K562 (cell line): ENCODE measurements around the gene KRTAP5-5. TPM values are rescaled to one million over a fixed set of nuclear protein-coding genes. Genes with fewer than 3 reads are reported as not detected.

ENCODE experiments used
- ATAC-seq: fragments of 200-7000 bp; cut with Tn5 transposase; 3 replicates; pipeline ENCODE4 v1.9.1; 2020; ENCODE audit warnings: moderate library complexity
- Bru-seq: library from RNA; stranded (reverse); fragments of 400-500 nt; gene quantifications from one replicate; lab custom pipeline; 2021; lab: Mats Ljungman, UMichigan
- BruChase-seq, 2 experiments: library from RNA; stranded (reverse); fragments of 400-500 nt; gene quantifications; one replicate each; lab custom pipeline; 2021; lab: Mats Ljungman, UMichigan
- BruUV-seq: library from RNA; stranded (reverse); fragments of 400-500 nt; replicated peaks from 2 replicates; lab custom pipeline; 2021; lab: Mats Ljungman, UMichigan
- CTCF ChIA-PET: fragments of 300-600 bp; formaldehyde crosslinking; extraction: SDS; loops from one replicate; lab custom pipeline; 2021; ENCODE audit warnings: low intra/inter-chr PET ratio; lab: Yijun Ruan, JAX
- POLR2A ChIA-PET: fragments of 300-600, 350-650 bp; sonication (Branson Sonifier 250); formaldehyde crosslinking; extraction: SDS; loops from one replicate; lab custom pipeline; 2021; ENCODE audit warnings: antibody characterized with exemption, inconsistent platforms; lab: Yijun Ruan, JAX
- DNase-seq, 4 experiments: peaks; one replicate each; pipeline versions ENCODE4 v3.0.0 to v3.0.0-alpha.2; 2011 to 2018; ENCODE audit warnings: low spot score in 3 of 4, mixed read lengths in 3 of 4; ENCODE audit errors: extremely low read depth in 1 of 4
- FAIRE-seq: peaks from 2 replicates; lab custom pipeline; 2011; peaks lifted over from hg19 to GRCh38; lab: Jason Lieb, UNC
- H2AFZ ChIP-seq: 2 replicates; pipeline ENCODE4 v1.6.0; 2011; ENCODE audit warnings: low read depth, low read length, control low read depth, inconsistent platforms
- H3K27ac ChIP-seq: fragments of 200-600 bp; 3 replicates; pipeline ENCODE4 v1.8.0; 2011; ENCODE audit warnings: low read depth, mild to moderate bottlenecking, control low read depth, inconsistent platforms, low read length, moderate library complexity, mixed read lengths; ENCODE audit errors: extremely low read depth
- H3K27me3 ChIP-seq, 2 experiments: fragments of 300-600 bp in 1 of 2; 2 replicates in 1 of 2; 3 replicates in 1 of 2; pipeline versions ENCODE4 v1.6.0 to v1.8.0; 2011; ENCODE audit warnings: inconsistent platforms in 2 of 2, low read length in 2 of 2, mild to moderate bottlenecking in 1 of 2, mixed read lengths in 1 of 2, moderate library complexity in 1 of 2; ENCODE audit not compliant: control insufficient read depth in 2 of 2, insufficient read depth in 2 of 2
- H3K36me3 ChIP-seq: fragments of 300-600 bp; 3 replicates; pipeline ENCODE4 v1.8.0; 2011; ENCODE audit warnings: mild to moderate bottlenecking, low read length, inconsistent platforms; ENCODE audit not compliant: control insufficient read depth, insufficient read depth
- H3K4me1 ChIP-seq, 2 experiments: fragments of 200-600 bp in 1 of 2; replicated peaks in 1 of 2; 2 replicates in 1 of 2; 3 replicates in 1 of 2; pipeline versions ENCODE4 v1.5.1 to v1.8.0; 2011; ENCODE audit warnings: inconsistent platforms in 2 of 2, low read length in 2 of 2, mild to moderate bottlenecking in 1 of 2, mixed read lengths in 1 of 2, moderate library complexity in 1 of 2; ENCODE audit not compliant: control insufficient read depth in 2 of 2, insufficient read depth in 2 of 2
- H3K4me2 ChIP-seq: 2 replicates; pipeline ENCODE4 v1.6.1; 2011; ENCODE audit warnings: low read length, control low read depth, inconsistent platforms, mixed read lengths; ENCODE audit not compliant: insufficient read depth
- H3K4me3 ChIP-seq: fragments of 200-600 bp; sonication (generic), shearing (Covaris generic); 2 replicates; pipeline ENCODE4 v1.5.1; 2016; ENCODE audit warnings: control low read depth, inconsistent platforms
- H3K79me2 ChIP-seq: fragments of 200-600 bp; 3 replicates; pipeline ENCODE4 v1.8.0; 2011; ENCODE audit warnings: low read length, inconsistent platforms; ENCODE audit not compliant: control insufficient read depth, insufficient read depth
- H3K9ac ChIP-seq, 2 experiments: 2 replicates each; pipeline versions ENCODE4 v1.6.0 to v1.6.1; 2011; ENCODE audit warnings: low read depth in 2 of 2, low read length in 2 of 2, control low read depth in 1 of 2, inconsistent platforms in 1 of 2, mild to moderate bottlenecking in 1 of 2, mixed read lengths in 1 of 2; ENCODE audit not compliant: insufficient read depth in 1 of 2
- H3K9me1 ChIP-seq: one replicate; pipeline ENCODE4 v1.6.0; 2011; ENCODE audit warnings: inconsistent platforms, mild to moderate bottlenecking, low read length, moderate library complexity; ENCODE audit not compliant: control insufficient read depth, insufficient read depth
- H3K9me3 ChIP-seq: replicated peaks from 2 replicates; pipeline ENCODE4 v1.5.1; 2011; ENCODE audit warnings: low read depth, low read length, inconsistent platforms; ENCODE audit not compliant: control insufficient read depth, insufficient read depth
- H4K20me1 ChIP-seq: replicated peaks from 2 replicates; pipeline ENCODE4 v1.6.1; 2011; ENCODE audit warnings: low read length, inconsistent platforms, mixed read lengths; ENCODE audit not compliant: control insufficient read depth, insufficient read depth
- CBX8 ChIP-seq: fragments of 200-600 bp; sonication (generic); IDR thresholded peaks from 2 replicates; pipeline ENCODE4 v1.6.1; 2012; ENCODE audit warnings: borderline replicate concordance, mixed run types, low read depth, mild to moderate bottlenecking, moderate library complexity, mixed read lengths, low read length, control low read depth, inconsistent platforms; ENCODE audit not compliant: poor library complexity, severe bottlenecking; ENCODE audit errors: extremely low read depth
- ELF2 ChIP-seq: fragments of 250-450 bp; sonication (Bioruptor Pico); IDR thresholded peaks from 2 replicates; pipeline ENCODE4 v1.5.0; 2021; ENCODE audit warnings: mild to moderate bottlenecking
- HDAC3 ChIP-seq: fragments of 450-650 bp; IDR thresholded peaks from 2 replicates; pipeline ENCODE4 v1.6.1; 2018; ENCODE audit warnings: borderline replicate concordance, mild to moderate bottlenecking, moderate library complexity; ENCODE audit not compliant: partially characterized antibody
- MCM2 ChIP-seq: fragments of 450-650 bp; IDR thresholded peaks from 2 replicates; pipeline ENCODE4 v1.6.1; 2017; ENCODE audit warnings: low read depth, mild to moderate bottlenecking
- MTA2 ChIP-seq: fragments of 450-650 bp; IDR thresholded peaks from 2 replicates; pipeline ENCODE4 v1.6.1; 2016; ENCODE audit warnings: low read depth
- SRF ChIP-seq, 2 experiments: fragments of 250-450, 450-650 bp in 1 of 2; sonication (Bioruptor Pico) in 1 of 2; sonication (generic) in 1 of 2; formaldehyde crosslinking; IDR thresholded peaks; 2 replicates each; pipeline versions ENCODE4 v1.5.0 to v1.5.1; 2020 to 2022; ENCODE audit warnings: mild to moderate bottlenecking in 1 of 2, missing genetic modification reagents in 1 of 2
- WHSC1 ChIP-seq: IDR thresholded peaks from one replicate; pipeline ENCODE4 v1.6.1; 2012; ENCODE audit warnings: low read length, control low read depth, inconsistent platforms
- ZBTB1 ChIP-seq: sonication (generic); formaldehyde crosslinking; IDR thresholded peaks from 2 replicates; pipeline ENCODE4 v1.8.1; 2023; ENCODE audit warnings: missing genetic modification reagents, low read depth, mild to moderate bottlenecking, borderline replicate concordance
- ZNF57 ChIP-seq: fragments of 450-650 bp; formaldehyde crosslinking; IDR thresholded peaks from 2 replicates; pipeline ENCODE4 v1.4.0; 2020; ENCODE audit warnings: mild to moderate bottlenecking, moderate library complexity
- ZNF589 ChIP-seq: fragments of 200-800 bp; sonication (Bioruptor generic); IDR thresholded peaks from 2 replicates; pipeline ENCODE4 v1.6.1; 2016; ENCODE audit warnings: low read depth, missing genetic modification characterization, missing compliant biosample characterization
- ZNF785 ChIP-seq: fragments of 250-450 bp; sonication (Bioruptor Pico); IDR thresholded peaks from 2 replicates; pipeline ENCODE4 v1.4.0; 2020; ENCODE audit warnings: mild to moderate bottlenecking
- WGBS: fragments of 100-300 bp; shearing (Covaris generic); methylation state at CpG from one replicate; pipeline ENCODE4 v1.1.6; 2016; ENCODE audit warnings: low coverage, mixed read lengths; ENCODE audit not compliant: insufficient coverage; ENCODE audit errors: missing lambda C conversion rate; 5-methylcytosine and 5-hydroxymethylcytosine counted together
- in situ Hi-C: fragments of 300-500 bp; cut with MboI; formaldehyde crosslinking; loops from 4 replicates; pipeline ENCODE4 v1.15.0; 2018; ENCODE audit warnings: inconsistent platforms, mixed read lengths
- intact Hi-C: fragments of 100-400 bp; cut with micrococcal nuclease; formaldehyde crosslinking; loops from 2 replicates; pipeline ENCODE4 v1.14.2; 2022
- long read RNA-seq, 3 experiments: library from polyadenylated mRNA in 2 of 3; library from RNA in 1 of 3; unstranded in 2 of 3; stranded (forward) in 1 of 3; transcript quantifications; one replicate each; pipeline ENCODE4 v2.0.0, GENCODE V29; 2019 to 2022
- polyA minus RNA-seq, 3 experiments: library from RNA; depleted of rRNA, polyadenylated mRNA; stranded (reverse); fragments of >200 nt; gene quantifications; 2 replicates each; pipeline ENCODE4 v1.2.3, GENCODE V29; 2011
- polyA plus RNA-seq, 8 experiments: library from polyadenylated mRNA; depleted of rRNA in 4 of 8; stranded (reverse) in 5 of 8; unstranded in 3 of 8; fragments of >200 nt; fragmentation: Nextera tagmentation in 2 of 8; fragmentation: Illumina TruSeq in 1 of 8; extraction: Ambion mirVana in 2 of 8; extraction: Trizol in 1 of 8; gene quantifications; 2 replicates each; pipeline versions ENCODE4 v1.2.1 to v1.2.3, GENCODE V29; 2011 to 2014; ENCODE audit warnings: inconsistent platforms in 1 of 8, missing spikeins in 1 of 8
- total RNA-seq, 7 experiments: library from RNA; depleted of rRNA in 6 of 7; stranded (reverse); fragments of >200 nt in 6 of 7; fragmentation: Illumina TruSeq in 2 of 7; extraction: Trizol in 2 of 7; gene quantifications; 2 replicates each; pipeline versions ENCODE4 v1.2.1 to v1.2.3, GENCODE V29; 2011 to 2021; ENCODE audit warnings: low replicate concordance in 1 of 7
- TF ChIP-seq, protein P1 (sequence below): IDR thresholded peaks from 2 replicates; pipeline ENCODE4 v1.6.1; 2016; ENCODE audit warnings: missing genetic modification characterization, missing compliant biosample characterization

Gene KRTAP5-5, protein sequence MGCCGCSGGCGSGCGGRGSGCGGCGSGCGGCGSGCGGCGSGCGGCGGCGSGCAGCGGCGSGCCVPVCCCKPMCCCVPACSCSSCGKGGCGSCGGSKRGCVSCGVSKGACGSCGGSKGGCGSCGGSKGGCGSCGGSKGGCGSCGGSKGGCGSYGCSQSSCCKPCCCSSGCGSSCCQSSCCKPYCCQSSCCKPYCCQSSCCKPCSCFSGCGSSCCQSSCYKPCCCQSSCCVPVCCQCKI
- not detected in 2 replicates for total RNA-seq (2011; cell fraction: chromatin; rRNA removed; ENCODE audit: low replicate concordance)
- not detected in 2 replicates for total RNA-seq (2011; cell fraction: nucleolus; rRNA removed)
- total RNA-seq (2011; cell fraction: nucleoplasm; rRNA removed): not detected in 2 replicates
- not detected in 2 replicates for total RNA-seq (2014; rRNA removed)
- not detected in 2 replicates for total RNA-seq (2014; rRNA removed; fragmentation: Illumina TruSeq; extraction: Trizol)
- not detected in 2 replicates for total RNA-seq (2015; rRNA removed; fragmentation: Illumina TruSeq; extraction: Trizol)
- not detected in 2 replicates for total RNA-seq (2021)
- polyA plus RNA-seq (2011; rRNA removed): not detected in 2 replicates
- polyA plus RNA-seq (2011; cell fraction: cytosol; rRNA removed): not detected in 2 replicates
- not detected in 2 replicates for polyA plus RNA-seq (2011; cell fraction: nucleus; rRNA removed)
- not detected in 2 replicates for polyA plus RNA-seq (2012)
- not detected in 2 replicates for polyA plus RNA-seq (2014; fragmentation: Illumina TruSeq; extraction: Trizol)
- polyA plus RNA-seq (2014; fragmentation: Nextera tagmentation; extraction: Ambion mirVana): not detected
- polyA plus RNA-seq (2014; rRNA removed): not detected in 2 replicates
- polyA minus RNA-seq (2011; rRNA and poly(A)+ RNA removed): not detected in 2 replicates
- polyA minus RNA-seq (2011; cell fraction: cytosol; rRNA and poly(A)+ RNA removed): not detected in 2 replicates
- polyA minus RNA-seq (2011; cell fraction: nucleus; rRNA and poly(A)+ RNA removed): not detected in 2 replicates
- not detected for Bru-seq, nascent RNA
- not detected for BruChase-seq, experiment 1, labeled RNA remaining after a 2-hour chase
- BruChase-seq, experiment 2, labeled RNA remaining after a 6-hour chase: not detected
- long read RNA-seq, experiment 1: 0 reads
- long read RNA-seq, experiment 2: 0 reads
- long read RNA-seq, experiment 3: 0 reads

DNA sequence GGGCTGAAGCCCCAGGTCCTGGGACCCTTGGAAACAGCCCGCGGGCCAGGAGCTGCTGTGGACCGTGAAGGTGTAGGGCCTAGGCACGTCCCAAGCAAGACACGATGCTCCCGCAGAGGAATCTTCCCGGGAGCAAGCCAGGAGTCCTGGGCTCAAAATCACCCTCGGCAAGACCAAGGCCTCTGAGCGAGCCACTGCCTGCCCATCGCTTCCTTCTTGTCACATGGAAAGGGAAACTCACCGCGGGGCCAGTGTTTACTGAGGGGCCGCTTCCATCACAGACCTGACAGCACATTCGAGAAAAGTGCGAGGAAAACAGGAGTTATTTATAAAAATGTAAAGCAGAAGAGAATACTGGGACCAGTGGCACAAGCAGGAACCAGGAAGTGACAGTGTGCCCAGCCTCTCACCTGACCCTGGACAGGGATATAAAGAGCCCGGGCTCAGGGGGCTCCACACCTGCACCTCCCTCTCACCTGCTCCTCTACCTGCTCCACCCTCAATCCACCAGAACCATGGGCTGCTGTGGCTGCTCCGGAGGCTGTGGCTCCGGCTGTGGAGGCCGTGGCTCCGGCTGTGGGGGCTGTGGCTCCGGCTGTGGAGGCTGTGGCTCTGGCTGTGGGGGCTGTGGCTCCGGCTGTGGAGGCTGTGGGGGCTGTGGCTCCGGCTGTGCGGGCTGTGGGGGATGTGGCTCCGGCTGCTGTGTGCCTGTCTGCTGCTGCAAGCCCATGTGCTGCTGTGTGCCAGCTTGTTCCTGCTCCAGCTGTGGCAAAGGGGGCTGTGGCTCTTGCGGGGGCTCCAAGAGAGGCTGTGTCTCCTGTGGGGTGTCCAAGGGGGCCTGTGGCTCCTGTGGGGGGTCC lies at the start of gene KRTAP5-5:
Gene KRTAP5-5, plus strand, starts transcription at position 450 of the 860 bp plus-strand sequence. Its CDS starts 66 bp downstream, at position 516.
- DNase-seq (no peak), ATAC-seq (no peak), FAIRE-seq (no peak)
- no TSS peak for BruUV-seq
- H3K27ac ChIP-seq: no peak within 1 kb of the TSS
- no peak within 1 kb of the TSS for H3K9ac ChIP-seq
- peaks cover 7% of the 10 kb centered on the region; the same call in 1 of the 2 replicates for H4K20me1 ChIP-seq
- no peaks in the 10 kb centered on the region for H3K9me3 ChIP-seq
- H3K9me1 ChIP-seq: peaks cover 4% of the 10 kb centered on the region
- H3K36me3 ChIP-seq: no peaks in the 10 kb centered on the region
- no peak within 1 kb of the TSS for H3K4me3 ChIP-seq
- peaks cover 26 to 75% of the 10 kb centered on the region in 2 experiments; a peak in 4 of 5 replicates for H3K27me3 ChIP-seq
- CTCF ChIA-PET: interaction anchor here (1.9 kb wide), 1 partner anchor 34 kb away, joined by 8 read pairs; no protein-coding TSS in a partner anchor
- TF ChIP-seq MTA2 (no peak), ZNF785 (CRISPR knock-in tag) (no peak), ZBTB1 (CRISPR knock-in tag) (no peak), HDAC3 (no peak), SRF (CRISPR knock-in tag; IDR thresholded peaks at IDR 0.05) (no peak), ELF2 (CRISPR knock-in tag) (no peak), WHSC1 (no peak), ZNF57 (CRISPR knock-in tag) (no peak), CBX8 (no peak), MCM2 (no peak), ZNF589 (no peak)
- TF ChIP-seq, protein P1, sequence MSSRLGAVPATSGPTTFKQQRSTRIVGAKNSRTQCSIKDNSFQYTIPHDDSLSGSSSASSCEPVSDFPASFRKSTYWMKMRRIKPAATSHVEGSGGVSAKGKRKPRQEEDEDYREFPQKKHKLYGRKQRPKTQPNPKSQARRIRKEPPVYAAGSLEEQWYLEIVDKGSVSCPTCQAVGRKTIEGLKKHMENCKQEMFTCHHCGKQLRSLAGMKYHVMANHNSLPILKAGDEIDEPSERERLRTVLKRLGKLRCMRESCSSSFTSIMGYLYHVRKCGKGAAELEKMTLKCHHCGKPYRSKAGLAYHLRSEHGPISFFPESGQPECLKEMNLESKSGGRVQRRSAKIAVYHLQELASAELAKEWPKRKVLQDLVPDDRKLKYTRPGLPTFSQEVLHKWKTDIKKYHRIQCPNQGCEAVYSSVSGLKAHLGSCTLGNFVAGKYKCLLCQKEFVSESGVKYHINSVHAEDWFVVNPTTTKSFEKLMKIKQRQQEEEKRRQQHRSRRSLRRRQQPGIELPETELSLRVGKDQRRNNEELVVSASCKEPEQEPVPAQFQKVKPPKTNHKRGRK (tag): no peak
- H3K4me2 ChIP-seq: no peak within 1 kb of the TSS
- intact Hi-C loops: no loop called here
- H2AFZ ChIP-seq: no peak within 1 kb of the TSS
- in situ Hi-C loops: loop anchor here (5.0 kb wide), 1 partner anchor 37 kb away; no protein-coding TSS in a partner anchor
- peaks cover 0 to 5% of the 10 kb centered on the region in 2 experiments; a peak in 1 of 5 replicates for H3K4me1 ChIP-seq
- H3K79me2 ChIP-seq: no peaks in the 10 kb centered on the region
- POLR2A ChIA-PET: no interaction called here
- WGBS: 17% methylated on average over 19 of the region's 26 CpGs
